Measurements from ENCODE around the gene PRAMEF4.
"Not testable (repeated sequence)": the region's sequence is repeated elsewhere in the genome, so short reads cannot be mapped to it uniquely, and the experiment has no call there.

- TF ChIP-seq JUN (IDR thresholded peaks at IDR 0.05; ENCODE audit: borderline replicate concordance, insufficient read depth, insufficient read length, low read depth); CTCF (IDR thresholded peaks at IDR 0.05; ENCODE audit: extremely low read depth in 1 of 2, insufficient read depth in 1 of 2, low read depth in 1 of 2, low read length in 2 of 2): not testable (repeated sequence)
Observed at GRCh38 chr1:12833251-12833650, 52.8 kb downstream of the PRAMEF4 start.
